IMR-90 (cell line): ENCODE measurements around the gene FBXL7. TPM values are rescaled to one million over a fixed set of nuclear protein-coding genes. Genes with fewer than 3 reads are reported as not detected.

Experiments used
- ATAC-seq: fragments of 200-7000 bp; cut with Tn5 transposase; 2 replicates; pipeline ENCODE4 v1.9.1; 2020; ENCODE audit warnings: low read depth, mild to moderate bottlenecking, moderate library complexity
- BruUV-seq: library from RNA; stranded (reverse); fragments of 400-500 nt; replicated peaks from 2 replicates; lab custom pipeline; 2021; lab: Mats Ljungman, UMichigan
- CTCF ChIA-PET: fragments of 300-600 bp; formaldehyde crosslinking; extraction: SDS; loops from one replicate; lab custom pipeline; 2021; ENCODE audit warnings: antibody characterized with exemption; lab: Yijun Ruan, JAX
- POLR2A ChIA-PET: fragments of 300-600 bp; sonication (Branson Sonifier 250); formaldehyde crosslinking; loops from one replicate; lab custom pipeline; 2022; ENCODE audit warnings: antibody characterized with exemption; ENCODE audit not compliant: unreplicated experiment; lab: Charles Lee
- DNase-seq: peaks from one replicate; pipeline ENCODE4 v3.0.0; 2013
- H2AFZ ChIP-seq: replicated peaks from 2 replicates; pipeline ENCODE3; 2013; ENCODE audit warnings: low read length, mild to moderate bottlenecking; ENCODE audit not compliant: poor library complexity
- H2AK5ac ChIP-seq: 2 replicates; pipeline ENCODE4 v1.6.1; 2013; ENCODE audit warnings: low read depth, low read length, inconsistent platforms
- H2AK9ac ChIP-seq: replicated peaks from 2 replicates; pipeline ENCODE3; 2013; ENCODE audit warnings: mild to moderate bottlenecking, low read depth, low read length, moderate library complexity; ENCODE audit not compliant: poor library complexity
- H2BK120ac ChIP-seq: 2 replicates; pipeline ENCODE4 v1.6.1; 2013; ENCODE audit warnings: low read depth, low read length, inconsistent platforms
- H2BK15ac ChIP-seq: 3 replicates; pipeline ENCODE4 v1.6.1; 2013; ENCODE audit warnings: low read depth, low read length, inconsistent platforms
- H2BK20ac ChIP-seq: 2 replicates; pipeline ENCODE4 v1.6.1; 2013; ENCODE audit warnings: low read depth, mild to moderate bottlenecking, inconsistent platforms, low read length, moderate library complexity
- H2BK5ac ChIP-seq: 2 replicates; pipeline ENCODE4 v1.6.1; 2013; ENCODE audit warnings: mild to moderate bottlenecking, low read depth, low read length, inconsistent platforms; ENCODE audit not compliant: poor library complexity, severe bottlenecking
- H3K14ac ChIP-seq: replicated peaks from 2 replicates; pipeline ENCODE4 v1.6.1; 2013; ENCODE audit warnings: low read depth, low read length, inconsistent platforms
- H3K18ac ChIP-seq: 2 replicates; pipeline ENCODE4 v1.6.1; 2013; ENCODE audit warnings: low read depth, low read length, control low read depth
- H3K23ac ChIP-seq: 2 replicates; pipeline ENCODE4 v1.6.1; 2013; ENCODE audit warnings: low read depth, low read length, inconsistent platforms
- H3K27ac ChIP-seq: 2 replicates; pipeline ENCODE4 v1.5.1; 2013; ENCODE audit warnings: mild to moderate bottlenecking, control low read depth, low read length; ENCODE audit not compliant: insufficient read depth
- H3K27me3 ChIP-seq: 2 replicates; pipeline ENCODE4 v1.6.1; 2013; ENCODE audit warnings: low read length; ENCODE audit not compliant: control insufficient read depth, insufficient read depth
- H3K36me3 ChIP-seq: 2 replicates; pipeline ENCODE4 v1.6.1; 2013; ENCODE audit warnings: low read length, mixed read lengths; ENCODE audit not compliant: control insufficient read depth, insufficient read depth
- H3K4ac ChIP-seq: 2 replicates; pipeline ENCODE4 v1.6.1; 2013; ENCODE audit warnings: low read depth, low read length, inconsistent platforms
- H3K4me1 ChIP-seq: 2 replicates; pipeline ENCODE4 v1.6.1; 2013; ENCODE audit warnings: low read length, mixed read lengths; ENCODE audit not compliant: control insufficient read depth, insufficient read depth
- H3K4me2 ChIP-seq: 2 replicates; pipeline ENCODE4 v1.6.1; 2013; ENCODE audit warnings: low read depth, mild to moderate bottlenecking, control low read depth, low read length, moderate library complexity
- H3K4me3 ChIP-seq: 2 replicates; pipeline ENCODE4 v1.5.1; 2013; ENCODE audit warnings: low read depth, mild to moderate bottlenecking, control low read depth, low read length, moderate library complexity; ENCODE audit not compliant: insufficient read depth
- H3K56ac ChIP-seq: 2 replicates; pipeline ENCODE4 v1.6.1; 2013; ENCODE audit warnings: low read length, inconsistent platforms; ENCODE audit not compliant: insufficient read depth; ENCODE audit errors: extremely low read depth
- H3K79me1 ChIP-seq, 2 experiments: 2 replicates each; pipeline ENCODE4 v1.6.1; 2013; ENCODE audit warnings: low read length in 2 of 2, inconsistent platforms in 1 of 2, low read depth in 1 of 2
- H3K9ac ChIP-seq: 2 replicates; pipeline ENCODE4 v1.6.1; 2013; ENCODE audit warnings: low read depth, low read length, control low read depth
- H3K9me1 ChIP-seq: 2 replicates; pipeline ENCODE4 v1.6.1; 2013; ENCODE audit warnings: low read length, inconsistent platforms; ENCODE audit not compliant: insufficient read depth
- H3K9me3 ChIP-seq: 2 replicates; pipeline ENCODE4 v1.6.1; 2013; ENCODE audit warnings: low read length; ENCODE audit not compliant: control insufficient read depth, insufficient read depth
- H4K20me1 ChIP-seq: 2 replicates; pipeline ENCODE4 v1.6.1; 2013; ENCODE audit warnings: low read length, inconsistent platforms; ENCODE audit not compliant: insufficient read depth
- H4K5ac ChIP-seq: 2 replicates; pipeline ENCODE4 v1.6.1; 2013; ENCODE audit warnings: mild to moderate bottlenecking, low read depth, low read length, control low read depth
- H4K8ac ChIP-seq, 2 experiments: 2 replicates each; pipeline ENCODE4 v1.6.1; 2013; ENCODE audit warnings: low read depth in 2 of 2, low read length in 2 of 2, control low read depth in 1 of 2, inconsistent platforms in 1 of 2
- H4K91ac ChIP-seq: 2 replicates; pipeline ENCODE4 v1.6.1; 2013; ENCODE audit warnings: low read depth, low read length, inconsistent platforms; ENCODE audit not compliant: insufficient read depth
- BHLHE40 ChIP-seq: fragments of 150-350 bp; IDR thresholded peaks from 2 replicates; pipeline ENCODE4 v1.6.1; 2016; ENCODE audit warnings: mild to moderate bottlenecking, low read depth, low read length
- MAZ ChIP-seq: IDR thresholded peaks from 2 replicates; pipeline ENCODE4 v1.6.1; 2012; ENCODE audit warnings: low read depth, mild to moderate bottlenecking, low read length, improper control_type of control experiment, moderate library complexity, borderline replicate concordance
- WGBS, 2 experiments: methylation state at CpG; one replicate each; pipeline versions ENCODE4 v1.1.5 to v1.1.7; 2013; ENCODE audit warnings: missing lambda C conversion rate in 2 of 2; ENCODE audit not compliant: insufficient read length in 1 of 2; ENCODE audit errors: extremely low coverage in 2 of 2; 5-methylcytosine and 5-hydroxymethylcytosine counted together
- dilution Hi-C: fragments of 300-500 bp; cut with HindIII; formaldehyde crosslinking; loops from one replicate; pipeline ENCODE4 v1.14.3; 2018; ENCODE audit warnings: low sequenced_read_pairs; ENCODE audit not compliant: unreplicated experiment
- in situ Hi-C: fragments of 300-500 bp; cut with MboI; formaldehyde crosslinking; loops from 3 replicates; pipeline ENCODE4 v1.14.3; 2019; ENCODE audit warnings: low sequenced_read_pairs, inconsistent platforms, mixed read lengths
- intact Hi-C: fragments of 100-400 bp; cut with micrococcal nuclease; formaldehyde crosslinking; loops from 2 replicates; pipeline ENCODE4 v1.10.0; 2022
- polyA plus RNA-seq, 3 experiments: library from polyadenylated mRNA; depleted of rRNA; stranded (reverse); fragments of >200 nt; gene quantifications; 2 replicates each; pipeline ENCODE4 v1.2.3, GENCODE V29; 2012; ENCODE audit warnings: low replicate concordance in 1 of 3
- total RNA-seq: library from RNA; depleted of rRNA; stranded (reverse); fragments of >200 nt; gene quantifications from 2 replicates; pipeline ENCODE4 v1.2.3, GENCODE V29; 2012

Gene FBXL7
- total and polyA plus RNA-seq, 2 of the 4 experiments (the other 2 are of a cell fraction) = 4.1 to 10.2 TPM

- Histone ChIP-seq H3K14ac (no peak overlapping the region), H4K20me1 (no peaks in the 10 kb centered on the region; the same call in 1 of the 2 replicates), H2AFZ (no peak overlapping the region), H3K4me3 (no peak overlapping the region), H2BK20ac (no peak overlapping the region), H3K4me1 (no peaks in the 10 kb centered on the region), H3K27me3 (no peaks in the 10 kb centered on the region), H3K23ac (no peak overlapping the region), H3K18ac (no peak overlapping the region), H4K8ac (no peak overlapping the region), H3K9me1 (peaks cover 7% of the 10 kb centered on the region; the same call in 1 of the 2 replicates), H2AK9ac (no peak overlapping the region), H4K5ac (no peak overlapping the region), H2BK5ac (no peak overlapping the region), H3K4me2 (no peak overlapping the region), H3K9ac (no peak overlapping the region), H3K36me3 (no peaks in the 10 kb centered on the region; the same call in 1 of the 2 replicates), H3K79me1 (peaks cover 17 to 28% of the 10 kb centered on the region in 2 experiments; a peak in 3 of 4 replicates), H2BK15ac (no peak overlapping the region), H3K9me3 (no peaks in the 10 kb centered on the region), H3K4ac (no peak overlapping the region), H2BK120ac (no peak overlapping the region), H2AK5ac (no peak overlapping the region), H4K91ac (no peak overlapping the region), H3K56ac (no peak overlapping the region), H3K27ac (no peak overlapping the region)
- no peak for TF ChIP-seq MAZ
- TF ChIP-seq BHLHE40 = no peak
- BruUV-seq = no TSS peak
- CTCF ChIA-PET = no interaction called here
- POLR2A ChIA-PET = no interaction called here
- intact Hi-C loops (no loop called here), dilution Hi-C loops (no loop called here), in situ Hi-C loops (no loop called here)
- no CpG with 5 or more reads among the region's 2 CpGs for WGBS, 2 experiments
- no peak for ATAC-seq
- DNase-seq = no peak
Measured at GRCh38 chr5:15601853-15602252, 101.9 kb downstream of the FBXL7 start.
